HG03066 (cell line): ENCODE measurements around the gene HS3ST4.
"Not testable (repeated sequence)": the region's sequence is repeated elsewhere in the genome, so short reads cannot be mapped to it uniquely, and the experiment has no call there.

ENCODE experiments used
- ATAC-seq: cut with Tn5 transposase; IDR thresholded peaks from one replicate; pipeline ENCODE4 v1.9.1; 2021; ENCODE audit warnings: low read depth; ENCODE audit not compliant: unreplicated experiment

Gene HS3ST4

GRCh38 chr16:25729188-25729915 lies 37.6 kb downstream of the HS3ST4 start:
- no peak for ATAC-seq

GRCh38 chr16:25730396-25730795 lies 38.6 kb downstream of the HS3ST4 start:
- no peak for ATAC-seq

GRCh38 chr16:25734430-25735385 lies 42.9 kb downstream of the HS3ST4 start:
- no peak for ATAC-seq

GRCh38 chr16:25735645-25736044 lies 43.9 kb downstream of the HS3ST4 start:
- ATAC-seq: no peak

DNA sequence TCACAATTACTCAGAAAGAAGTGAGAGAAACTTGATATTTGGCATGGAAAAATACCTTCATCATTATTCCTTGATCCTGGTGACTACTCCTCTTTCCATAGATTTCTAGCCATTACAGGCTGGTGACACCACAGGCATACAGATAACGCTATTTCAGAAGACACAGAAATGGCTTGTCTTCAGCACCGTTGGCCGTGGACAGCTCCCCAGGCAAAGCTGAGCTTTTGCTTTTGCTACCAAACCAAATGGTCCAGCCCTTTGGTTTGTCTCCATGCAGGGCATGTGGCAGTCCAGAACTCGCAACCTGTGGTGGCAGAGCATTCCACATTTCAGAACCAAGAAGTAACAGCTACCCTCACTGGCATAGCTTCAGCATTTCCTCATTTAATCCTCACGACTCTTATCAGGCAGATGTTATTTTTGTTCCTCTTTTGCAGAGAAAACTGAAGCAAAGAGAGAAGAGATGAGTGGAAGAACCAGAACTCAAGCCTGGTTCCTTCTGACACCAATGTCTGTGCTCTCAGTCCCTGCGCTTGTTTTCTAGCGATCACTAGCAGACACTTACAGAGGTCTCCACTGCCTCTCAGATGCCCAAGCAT lies 55.5 kb downstream of the HS3ST4 start:
- ATAC-seq: no peak

- ATAC-seq: no peak
Measured at GRCh38 chr16:25748092-25748654, 56.4 kb downstream of the HS3ST4 start.

GRCh38 chr16:25750488-25751216 lies 58.9 kb downstream of the HS3ST4 start:
- ATAC-seq: no peak

DNA sequence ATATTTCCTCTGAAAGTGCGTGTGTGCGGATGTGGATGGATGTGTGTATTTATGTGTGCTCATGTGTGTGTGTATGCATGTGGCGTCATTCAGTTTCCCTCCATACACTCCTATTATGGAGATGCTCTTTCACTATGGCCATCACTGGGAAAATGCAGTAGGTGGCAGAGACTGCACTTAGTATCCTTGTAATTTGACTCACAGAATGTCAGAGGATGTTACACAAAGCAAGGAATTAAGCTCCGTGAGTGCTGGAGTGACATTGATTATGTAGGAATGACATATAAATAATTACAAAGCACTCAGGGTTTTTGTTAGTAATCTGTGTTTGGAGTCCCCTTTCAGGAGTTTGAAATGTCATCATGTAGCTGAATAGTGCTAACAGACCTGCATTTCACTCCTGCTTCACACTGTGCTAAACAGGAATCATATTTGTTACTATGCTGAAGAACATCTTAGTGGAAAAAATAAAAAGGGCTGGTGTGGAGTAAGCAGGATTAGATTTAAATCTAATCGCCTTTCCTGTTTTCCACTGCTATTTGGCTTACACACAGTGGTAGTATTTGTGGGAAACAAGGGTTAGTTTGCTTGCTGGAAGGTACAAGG lies 59.6 kb downstream of the HS3ST4 start:
- no peak for ATAC-seq

DNA sequence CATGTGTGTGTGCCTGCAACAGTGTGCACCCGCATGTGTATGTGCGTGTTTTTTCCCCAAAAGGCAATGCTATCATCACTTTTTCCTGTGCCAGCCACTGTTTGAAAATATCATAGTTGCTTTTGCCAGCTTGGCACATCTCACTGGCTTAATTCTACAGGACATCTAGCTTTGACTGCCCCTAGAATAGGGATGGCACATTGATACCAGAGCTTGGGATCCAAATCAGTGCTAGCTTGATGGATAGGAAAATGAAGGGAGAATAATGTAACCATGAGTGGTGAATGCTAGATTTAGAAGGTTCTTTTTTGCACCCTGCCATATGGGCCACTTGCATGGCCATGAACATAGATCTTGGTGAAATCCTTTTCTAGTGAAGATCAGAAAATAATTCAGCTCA lies 72.7 kb downstream of the HS3ST4 start:
- ATAC-seq: no peak

DNA sequence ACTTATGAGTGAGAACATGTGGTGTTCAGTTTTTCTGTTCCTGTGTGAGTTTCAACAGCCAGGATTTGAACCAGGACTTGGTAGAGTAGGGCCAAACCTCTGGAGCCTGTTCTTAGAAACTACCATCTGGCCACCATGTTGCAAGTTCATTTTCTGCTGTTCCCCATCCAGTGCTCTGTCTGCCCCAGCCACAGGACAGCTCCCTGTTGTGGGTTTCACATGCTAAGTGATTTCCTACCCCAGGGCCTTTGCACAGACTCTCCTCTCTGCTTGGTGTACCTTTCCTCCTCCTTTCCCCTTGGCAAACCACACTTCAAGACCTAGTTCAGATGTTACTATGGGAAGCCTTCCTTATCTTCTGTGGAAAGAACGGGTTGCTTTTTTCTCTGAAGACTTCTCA lies 79.5 kb downstream of the HS3ST4 start:
- ATAC-seq: no peak

DNA sequence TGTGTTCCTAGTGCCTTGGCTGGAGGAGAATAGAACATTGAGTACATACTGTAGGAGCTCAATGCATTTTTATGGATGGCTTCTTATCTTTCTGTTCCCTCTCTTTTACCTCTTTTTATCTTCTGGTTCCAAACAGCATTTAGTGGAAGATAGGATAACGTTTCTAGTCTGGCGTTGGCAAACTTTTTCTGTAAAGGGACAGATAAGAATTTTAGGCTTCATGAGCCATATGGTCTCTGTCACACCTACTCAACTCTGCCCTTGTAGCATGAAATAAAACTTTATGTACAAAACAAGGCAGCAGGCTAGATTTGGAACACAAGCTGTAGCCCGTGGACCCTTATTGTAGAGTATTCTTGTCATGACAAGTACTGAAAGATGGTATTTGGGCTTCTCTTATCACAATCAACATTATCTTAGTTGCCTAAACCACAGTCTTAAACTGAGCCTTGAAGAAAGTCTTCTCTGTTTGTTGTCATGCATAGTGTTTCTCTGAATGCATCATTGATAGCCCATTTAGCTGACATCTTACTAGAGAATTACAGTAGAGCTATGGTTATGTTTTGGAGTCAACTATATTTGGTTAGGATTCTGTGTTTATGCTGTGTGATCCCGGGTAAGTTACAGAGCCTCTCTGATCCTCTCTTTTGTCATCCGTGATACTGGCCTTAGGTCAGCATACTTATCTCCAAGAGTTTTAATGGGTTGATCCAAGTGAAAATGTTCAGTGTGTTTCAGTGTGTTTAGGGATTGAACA lies 80.2 kb downstream of the HS3ST4 start:
- ATAC-seq: no peak

DNA sequence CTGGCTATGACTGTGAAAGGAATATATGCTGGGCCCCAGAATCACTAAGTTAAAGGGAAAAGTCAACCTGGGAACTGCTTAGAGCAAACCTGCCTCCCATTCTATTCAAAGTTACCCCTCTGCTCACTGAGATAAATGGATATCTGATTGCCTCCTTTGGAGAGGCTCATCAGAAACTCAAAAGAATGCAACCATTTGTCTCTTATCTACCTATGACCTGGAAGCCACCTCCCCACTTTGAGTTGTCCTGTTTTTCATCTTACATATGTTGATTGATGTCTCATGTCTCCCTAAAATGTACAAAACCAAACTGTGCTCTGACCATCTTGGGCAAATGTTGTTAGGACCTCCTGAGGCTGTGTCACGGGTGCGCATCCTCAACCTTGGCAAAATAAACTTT lies 84.5 kb downstream of the HS3ST4 start:
- not testable (repeated sequence) for ATAC-seq

- no peak for ATAC-seq
Measured at GRCh38 chr16:25783226-25783625, 91.5 kb downstream of the HS3ST4 start.

GRCh38 chr16:25785361-25785760 lies 93.6 kb downstream of the HS3ST4 start:
- ATAC-seq: no peak

DNA sequence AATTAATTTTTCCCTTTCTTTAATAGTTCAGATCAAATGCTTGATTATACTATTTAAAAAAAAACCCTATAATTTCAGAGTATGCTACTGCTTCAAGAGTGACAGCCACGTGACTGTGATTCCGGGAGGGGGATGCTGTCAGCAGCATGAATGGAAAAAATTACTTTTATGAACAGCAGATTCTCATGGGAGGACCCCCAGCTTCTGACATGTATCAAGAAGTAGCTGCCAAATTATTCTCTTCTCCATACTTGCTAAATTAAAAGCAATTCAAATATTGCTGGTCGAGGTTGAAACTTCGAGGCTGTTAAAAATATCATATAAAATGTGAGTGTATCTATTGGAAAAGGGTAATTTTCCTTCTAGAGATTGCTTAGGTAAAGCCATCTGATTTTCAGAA lies 95.0 kb downstream of the HS3ST4 start:
- no peak for ATAC-seq

DNA sequence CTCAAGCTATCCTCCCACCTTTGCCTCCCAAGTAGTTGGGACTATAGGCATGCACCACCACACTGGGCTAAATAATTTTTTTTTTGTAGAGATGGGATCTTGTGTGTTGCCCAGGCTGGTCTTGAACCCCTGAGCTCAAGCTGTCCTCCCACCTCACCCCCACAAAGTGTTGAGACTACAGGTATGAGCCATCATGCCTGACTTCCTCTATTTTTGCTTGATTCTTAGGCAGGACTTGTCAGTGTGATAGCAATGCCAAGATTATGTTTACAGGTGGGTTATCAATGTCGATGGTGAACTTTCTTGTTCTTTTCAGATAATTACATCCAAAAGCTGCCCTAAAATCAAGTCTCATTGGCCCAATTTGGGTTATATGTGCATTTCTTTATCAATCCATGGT lies 96.9 kb downstream of the HS3ST4 start:
- ATAC-seq: no peak

DNA sequence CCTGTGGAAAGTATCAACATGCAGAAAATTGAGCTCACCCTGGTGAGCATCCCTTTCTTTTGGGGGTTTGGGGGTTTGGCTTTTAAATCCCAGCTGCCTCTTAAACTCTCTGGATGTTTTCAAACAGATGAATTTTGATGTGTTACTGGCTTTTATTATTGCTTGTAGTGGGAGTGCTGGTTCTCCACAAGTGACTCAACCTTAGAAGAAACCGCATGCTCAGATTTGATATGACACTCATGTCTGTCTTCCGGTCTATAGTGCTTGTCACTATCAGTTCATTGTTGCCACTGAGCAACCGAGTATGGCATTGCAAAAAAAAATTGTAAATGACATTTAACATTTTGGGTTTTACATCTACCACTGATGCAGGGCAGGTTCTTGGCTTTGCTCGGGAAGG lies 104.5 kb downstream of the HS3ST4 start:
- no peak for ATAC-seq

- no peak for ATAC-seq
Measured at GRCh38 chr16:25798065-25798464, 106.3 kb downstream of the HS3ST4 start.

- no peak for ATAC-seq
Measured at GRCh38 chr16:25799816-25800215, 108.1 kb downstream of the HS3ST4 start.
